ENCODE measurements around the gene B9D1. TPM values are rescaled to one million over a fixed set of nuclear protein-coding genes. Genes with fewer than 3 reads are reported as not detected.

B9D1 gene
- total RNA-seq, 1 experiment from 2014 or later, result 20.0 TPM

GRCh38 chr17:19342611-19343255 lies 19.8 kb downstream of the B9D1 start (continued):
- no peak for TF ChIP-seq EGR1 (IDR thresholded peaks at IDR 0.05; ENCODE audit: low read depth)
- TF ChIP-seq ZFX (IDR thresholded peaks at IDR 0.05), result no peak
- no peak for TF ChIP-seq SIN3A (IDR thresholded peaks at IDR 0.05; ENCODE audit: low read depth)

- Histone ChIP-seq H3K9ac (ENCODE audit: low read length) (no peak overlapping the region), H4K20me1 (ENCODE audit: insufficient read depth) (no peaks in the 10 kb centered on the region), H2AFZ (ENCODE audit: low read depth, low read length, poor library complexity, severe bottlenecking) (no peak overlapping the region), H3K9me3 (ENCODE audit: control insufficient read depth in 1 of 2, insufficient read depth in 1 of 2, low read depth in 1 of 2, low read length in 2 of 2) (no peaks in the 10 kb centered on the region), H3K27me3 (ENCODE audit: insufficient read depth, low read length) (no peaks in the 10 kb centered on the region), H3K27ac (ENCODE audit: low read depth, low read length) (no peak overlapping the region), H3K36me3 (ENCODE audit: control insufficient read depth in 1 of 2, insufficient read depth in 2 of 2, low read length in 2 of 2) (no peaks in the 10 kb centered on the region; a peak in 1 of 4 replicates), H3K4me2 (ENCODE audit: low read length) (no peak overlapping the region), H3K9me2 (ENCODE audit: insufficient read depth) (no peaks in the 10 kb centered on the region), H3K79me2 (ENCODE audit: insufficient read depth, low read length) (no peaks in the 10 kb centered on the region), H3K4me1 (ENCODE audit: control insufficient read depth in 1 of 2, insufficient read depth in 2 of 2, low read length in 2 of 2) (peaks cover 19 to 27% of the 10 kb centered on the region in 2 experiments), H3K4me3 (replicated peaks in 1 of 2; ENCODE audit: low read depth in 1 of 2, low read length in 2 of 2) (no peak overlapping the region)
- intact Hi-C loops (cut with micrococcal nuclease), result no loop called here
- RAD21 ChIA-PET (ENCODE audit: low non-redundant PET in 1 of 2, low total read pairs in 2 of 2, uncharacterized antibody in 2 of 2, unreplicated experiment in 2 of 2), result no interaction called here
- no peak for ATAC-seq
- TF ChIP-seq POLR2AphosphoS5 (IDR thresholded peaks at IDR 0.05; ENCODE audit: low read depth, low read length), result peak; percentile 18; the same call in 1 of the 2 replicates
- no peak for TF ChIP-seq ZBTB33 (IDR thresholded peaks at IDR 0.05; ENCODE audit: extremely low read depth, insufficient replicate concordance, low read length)
- BruUV-seq (replicated peaks), result no TSS peak
- DNase-seq (ENCODE audit: low read depth, low spot score), result no peak
- CTCF ChIA-PET, result interaction anchor here (1.0 kb wide), 1 partner anchor 21 kb away, joined by 3 read pairs; the partner anchor contains the start of gene B9D1
- POLR2A ChIA-PET, result no interaction called here
Observed at GRCh38 chr17:19341641-19342610, 20.6 kb downstream of the B9D1 start.

Measured in HCT116 (cell line).